GM21825 (cell line): ENCODE measurements around the gene VAV2.

Experiments
- ATAC-seq: cut with Tn5 transposase; IDR thresholded peaks from one replicate; pipeline ENCODE4 v1.9.1; 2021; ENCODE audit warnings: mild to moderate bottlenecking, moderate library complexity; ENCODE audit not compliant: unreplicated experiment

The VAV2 gene

DNA sequence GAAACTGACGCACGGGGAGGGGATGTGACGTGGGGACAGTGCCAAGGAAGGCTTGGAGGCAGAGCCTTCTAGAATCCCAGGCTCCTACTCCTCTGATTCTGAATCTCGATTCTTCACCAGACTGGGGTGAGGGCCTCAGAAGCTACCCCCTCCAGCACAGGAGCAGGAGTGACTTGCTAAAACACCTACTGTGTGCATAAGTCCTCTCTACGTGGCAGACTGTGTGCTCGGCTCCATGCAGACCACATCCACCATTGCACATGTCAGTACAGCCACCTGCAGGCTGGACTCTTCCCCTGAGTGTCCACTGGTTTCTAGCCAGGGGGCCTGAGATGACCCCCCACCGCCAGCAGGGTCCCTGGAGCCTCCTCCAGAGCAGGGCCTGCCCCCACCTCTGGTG, 182.8 kb downstream of the VAV2 start:
- ATAC-seq, result no peak

DNA sequence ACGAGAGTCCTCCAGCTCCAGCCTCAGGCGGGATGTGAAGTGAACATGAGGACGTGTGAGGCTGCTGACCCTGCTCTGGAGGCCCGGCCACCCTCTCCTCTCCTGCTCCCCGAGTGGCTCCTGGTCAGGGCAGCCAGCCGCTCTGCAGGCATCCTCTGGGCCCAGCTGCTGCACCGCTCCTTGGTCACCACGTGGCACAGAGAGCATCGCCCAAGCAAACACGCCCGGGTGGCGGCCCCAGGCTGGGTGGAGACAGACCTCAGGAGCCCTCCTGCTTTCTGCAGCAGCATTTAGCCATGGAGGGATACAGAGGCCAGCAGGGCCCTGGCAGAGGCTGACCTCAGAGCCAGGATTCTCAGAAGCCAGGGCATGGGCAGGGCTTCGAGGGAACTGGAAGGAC, 184.3 kb downstream of the VAV2 start:
- no peak for ATAC-seq

DNA sequence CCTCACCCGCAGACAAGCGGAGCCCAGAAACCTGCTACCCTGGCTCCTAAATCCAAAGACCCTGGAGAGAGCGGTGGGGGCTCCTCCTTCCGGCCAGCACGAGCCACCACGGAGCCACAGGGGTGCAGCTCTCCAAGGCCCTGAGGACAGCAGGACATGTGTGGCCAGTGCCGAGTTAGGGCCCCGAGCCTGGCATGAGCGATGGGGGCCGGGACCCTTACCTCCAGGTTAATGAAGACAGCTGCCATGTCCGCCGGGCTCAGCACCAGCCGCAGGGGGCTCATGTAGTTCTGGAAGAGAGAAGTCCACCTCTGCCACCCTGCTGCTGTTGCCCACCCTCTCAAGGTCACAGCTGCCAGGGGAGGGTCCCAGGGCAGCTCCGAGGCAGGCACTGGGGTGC, 185.1 kb downstream of the VAV2 start:
- ATAC-seq, result no peak

DNA sequence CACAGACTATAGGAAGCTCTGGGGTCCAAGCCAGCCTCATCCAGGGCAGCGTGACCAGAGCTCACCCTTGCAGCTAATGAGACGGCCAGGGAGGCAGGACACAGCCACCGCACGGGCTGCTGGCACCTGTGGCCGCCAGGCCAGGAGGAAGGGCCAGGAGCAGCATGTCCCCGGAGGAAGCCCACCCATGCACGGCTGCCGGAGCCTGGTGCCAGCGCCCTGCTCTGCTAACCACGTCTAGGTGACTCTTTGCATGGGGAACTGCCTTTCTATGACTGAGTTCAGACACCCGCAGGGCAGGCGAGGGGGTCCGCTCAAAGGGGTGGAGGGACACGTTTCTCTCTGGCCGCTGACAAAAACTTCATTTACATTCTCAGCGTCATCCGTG, 185.5 kb downstream of the VAV2 start:
- ATAC-seq, result no peak

DNA sequence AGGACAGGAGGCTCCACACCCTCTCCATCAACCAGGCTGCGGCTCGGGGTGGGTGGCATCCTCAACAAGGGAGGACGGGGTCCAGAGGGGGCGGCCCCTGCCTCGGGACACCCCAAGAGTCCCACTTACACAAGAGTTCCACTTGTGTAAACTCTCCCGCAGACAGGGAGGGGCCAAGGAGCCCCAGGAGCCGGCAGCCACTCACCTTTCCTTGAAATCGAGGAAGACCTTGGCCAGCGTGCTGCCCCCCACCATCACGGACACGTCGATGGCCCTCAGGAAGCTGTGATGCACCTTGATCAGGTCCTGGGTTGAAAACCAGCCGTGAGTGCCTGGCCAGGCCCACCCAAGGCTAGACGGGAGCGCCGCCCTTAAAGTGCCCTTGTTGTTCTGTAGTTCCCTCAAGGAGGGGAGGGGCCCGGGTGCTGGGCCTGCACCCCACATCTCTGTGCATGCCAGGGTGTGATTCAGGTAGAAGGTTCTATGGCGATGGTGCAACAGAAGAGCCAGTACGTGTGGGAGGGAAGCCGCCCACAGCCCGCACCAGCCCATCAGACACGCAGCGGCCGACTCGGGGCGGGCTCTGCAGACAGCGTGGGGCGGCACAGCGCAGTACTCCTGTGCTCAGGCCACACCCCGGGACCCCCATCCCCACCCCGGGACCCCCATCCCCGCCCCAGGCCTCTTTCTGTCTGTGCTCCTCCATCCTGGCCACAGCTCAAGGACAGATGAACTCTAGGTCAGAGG, 186.1 kb downstream of the VAV2 start:
- ATAC-seq, result no peak

DNA sequence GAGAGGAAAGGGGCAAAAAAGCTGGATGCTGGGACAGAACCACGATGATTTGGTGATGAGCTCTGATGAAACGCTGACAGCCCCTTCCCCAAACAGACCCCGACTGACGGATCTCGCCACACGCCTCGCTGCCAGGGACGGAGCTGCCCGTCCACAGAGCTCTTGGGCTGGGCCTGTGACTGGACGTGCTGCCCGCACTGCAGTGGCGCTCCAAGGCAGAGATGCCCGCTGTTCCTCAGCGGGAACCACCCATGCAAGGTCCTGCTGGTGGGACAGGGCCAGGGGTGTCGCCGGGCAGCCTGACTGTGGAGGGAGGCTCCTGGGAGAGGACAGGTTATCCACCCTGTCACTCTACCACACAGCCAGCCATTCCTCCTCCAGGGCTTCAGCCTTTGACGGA, 187.9 kb downstream of the VAV2 start:
- ATAC-seq, result no peak

DNA sequence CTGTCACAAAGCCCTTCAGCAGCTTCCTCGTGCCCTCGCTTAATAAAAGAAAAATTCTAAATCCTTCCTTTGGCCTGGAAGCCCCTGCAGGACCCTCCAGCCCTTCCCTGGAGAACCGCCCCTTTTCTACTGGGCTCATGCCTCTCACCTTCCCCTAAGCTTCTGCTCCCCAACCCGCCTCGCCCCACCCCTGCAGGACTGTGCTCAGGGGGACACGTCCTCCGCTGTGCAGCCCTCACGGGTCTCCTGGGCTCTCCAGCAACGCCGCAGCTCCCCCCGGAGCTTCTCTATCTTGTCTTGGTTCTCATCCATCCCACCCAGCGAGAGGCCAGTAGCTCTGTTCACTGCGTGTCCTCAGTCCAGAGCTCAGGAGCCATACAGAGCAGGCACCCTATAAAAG, 188.4 kb downstream of the VAV2 start:
- no peak for ATAC-seq

DNA sequence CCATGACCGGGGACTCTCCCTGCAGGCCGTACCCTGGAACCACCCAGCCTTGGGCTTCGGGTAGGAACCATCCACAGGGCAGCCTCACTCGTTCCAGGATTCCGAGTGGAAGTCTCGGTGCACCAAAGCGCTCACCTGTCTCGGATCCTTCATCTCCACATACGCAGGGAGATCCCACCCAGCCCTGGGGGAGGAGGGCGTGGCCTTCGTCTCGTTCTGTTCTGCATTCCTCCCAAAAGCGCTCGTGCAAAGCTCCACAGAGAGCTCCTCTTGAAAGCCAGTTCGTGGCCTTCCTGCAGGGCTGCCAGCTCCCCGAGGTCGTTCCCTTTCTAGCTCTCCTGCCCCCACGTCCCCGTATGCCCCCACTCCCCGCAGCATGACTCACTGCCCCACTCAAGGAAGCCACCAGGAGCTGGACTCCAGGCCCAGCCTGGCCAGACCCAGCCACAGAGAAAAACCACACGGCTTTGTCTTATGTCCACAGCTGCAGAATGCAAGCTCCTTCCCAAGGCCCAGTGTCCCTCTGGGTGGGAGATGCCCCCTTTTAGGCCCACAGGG, 189.0 kb downstream of the VAV2 start:
- no peak for ATAC-seq

GRCh38 chr9:133801739-133802138, 190.4 kb downstream of the VAV2 start:
- ATAC-seq, result no peak

GRCh38 chr9:133800266-133800665, 191.9 kb downstream of the VAV2 start:
- ATAC-seq, result no peak

GRCh38 chr9:133799716-133800115, 192.4 kb downstream of the VAV2 start:
- ATAC-seq, result no peak

DNA sequence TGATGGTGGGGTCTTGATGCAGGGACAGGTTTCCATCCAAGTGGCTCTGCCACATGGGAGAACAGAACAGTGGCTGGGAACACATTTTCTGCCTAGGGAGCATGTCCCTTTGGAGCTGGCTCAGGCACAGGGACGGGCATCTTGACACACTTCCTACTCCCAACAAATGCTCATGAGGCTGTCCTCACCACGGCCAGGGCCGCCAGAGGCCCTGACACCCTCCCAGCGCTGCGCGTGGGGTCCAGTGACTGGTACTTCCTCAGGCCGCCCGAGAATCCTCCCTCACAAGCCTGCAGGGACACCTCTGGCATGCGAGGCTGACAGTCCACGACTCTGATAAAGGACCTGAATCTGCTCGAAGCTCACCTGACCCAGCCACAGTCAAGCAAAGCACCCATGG, 193.0 kb downstream of the VAV2 start:
- ATAC-seq, result no peak

- ATAC-seq, result no peak
Measured at GRCh38 chr9:133798160-133798559, 194.0 kb downstream of the VAV2 start.

DNA sequence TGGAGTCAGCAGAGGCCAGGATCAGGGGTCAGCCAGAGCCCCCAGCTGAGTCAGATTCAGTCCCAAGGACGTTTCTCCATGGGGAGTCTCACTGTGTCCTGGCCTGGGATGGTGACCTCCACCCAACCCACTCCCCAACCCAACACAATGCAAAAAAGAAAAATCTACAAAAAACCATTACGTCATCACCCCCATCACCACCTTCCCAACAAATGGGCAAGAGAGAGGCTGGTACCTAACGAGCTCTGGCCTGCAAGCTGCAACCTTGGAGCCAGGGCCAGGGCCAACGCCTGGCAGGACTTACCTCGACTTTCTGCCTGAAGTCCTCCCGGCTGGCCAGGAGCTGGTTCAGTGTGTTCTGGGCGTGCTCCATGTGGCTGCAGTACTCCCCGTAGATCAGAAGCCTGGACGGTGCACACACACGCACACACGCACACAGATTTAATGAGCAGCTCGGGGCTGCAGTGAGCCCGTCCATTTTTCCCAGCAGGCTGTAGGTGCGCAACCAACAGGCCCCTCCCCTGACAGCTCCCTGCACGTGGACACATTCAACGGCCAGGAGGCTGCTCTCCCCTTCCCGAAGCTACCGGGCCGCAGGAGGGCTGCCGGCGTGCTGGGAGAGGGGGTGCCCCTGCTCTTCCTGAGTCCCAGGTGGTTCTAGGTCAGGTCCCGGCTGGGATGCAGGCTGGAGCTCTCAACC, 194.6 kb downstream of the VAV2 start:
- no peak for ATAC-seq

DNA sequence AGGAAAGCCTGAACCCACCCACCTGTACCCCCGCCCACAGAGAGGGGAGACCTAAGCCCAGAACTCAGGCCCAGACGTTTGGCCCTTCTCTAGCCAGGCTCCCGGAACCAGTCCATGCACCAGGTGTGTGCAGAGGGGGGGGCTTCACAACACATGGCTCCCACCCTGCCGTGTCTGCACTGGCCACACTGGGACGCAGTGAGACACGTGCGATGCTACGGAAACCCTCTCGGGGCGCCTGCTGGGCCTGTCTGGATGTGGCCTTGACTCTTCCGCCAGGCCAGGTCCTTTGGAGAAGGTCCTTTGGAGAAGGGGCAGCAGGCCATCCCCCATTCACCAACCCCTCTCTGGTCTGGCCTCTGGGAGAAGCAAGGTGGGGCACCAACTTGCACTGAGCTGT, 195.6 kb downstream of the VAV2 start:
- no peak for ATAC-seq

DNA sequence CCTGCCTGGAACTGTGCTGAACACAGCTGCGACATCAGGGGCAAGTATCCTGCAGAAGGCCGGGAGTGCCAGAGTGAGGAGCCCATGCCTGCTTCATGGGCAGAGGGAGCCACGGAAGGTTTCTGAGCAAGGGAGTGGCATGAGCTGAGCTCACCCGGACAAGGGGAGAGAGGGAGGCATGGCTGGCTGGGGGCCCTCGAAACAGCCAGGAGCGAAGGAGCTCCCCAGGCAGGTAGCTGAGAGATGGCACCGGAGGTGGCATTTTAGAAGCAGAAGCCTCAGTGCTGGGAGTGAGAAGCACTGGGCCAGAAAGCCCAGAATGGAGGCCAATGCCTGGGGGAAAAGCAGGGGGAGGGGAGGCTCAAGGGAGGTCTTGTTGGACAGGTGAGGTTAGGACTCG, 197.1 kb downstream of the VAV2 start:
- no peak for ATAC-seq

DNA sequence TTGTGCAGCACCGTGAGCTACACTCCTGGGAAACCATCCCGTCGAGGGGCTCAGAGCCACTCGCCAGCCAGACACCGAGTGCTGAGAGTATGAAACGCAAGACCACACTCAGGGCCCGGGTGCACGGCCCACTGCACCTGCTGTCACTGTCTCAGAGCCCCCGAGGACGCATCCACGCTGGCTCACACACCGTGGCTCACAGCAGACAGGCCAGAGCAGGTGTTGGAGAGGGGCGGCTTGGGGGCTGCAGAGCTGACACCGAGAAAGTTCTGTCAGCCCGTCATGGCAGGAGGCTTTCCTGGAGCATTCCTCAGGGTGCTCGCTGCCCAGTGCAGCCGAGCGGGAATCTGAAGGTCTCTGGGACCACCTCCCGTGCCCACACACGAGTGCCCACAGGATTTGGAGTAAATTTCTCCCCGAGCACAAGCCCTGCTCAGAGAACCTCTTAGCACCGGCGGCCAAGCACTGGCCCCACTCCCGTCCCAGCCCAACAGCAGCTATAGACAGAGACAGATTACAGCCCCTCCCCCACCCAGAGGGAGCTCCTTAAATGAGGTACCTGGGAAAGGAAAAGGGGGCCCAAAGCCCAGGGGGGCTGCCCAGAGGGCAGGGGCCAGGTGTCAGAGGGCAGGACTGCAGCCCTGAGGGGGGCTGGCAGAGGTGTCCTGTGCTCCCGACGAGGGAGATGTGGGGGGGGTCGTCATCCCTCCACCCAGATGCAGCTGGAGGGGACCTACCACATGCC, 197.9 kb downstream of the VAV2 start:
- ATAC-seq, result no peak

GRCh38 chr9:133793471-133793870, 198.7 kb downstream of the VAV2 start:
- ATAC-seq, result no peak

GRCh38 chr9:133792721-133793470, 199.2 kb downstream of the VAV2 start:
- ATAC-seq, result no peak

- ATAC-seq, result no peak
Measured at GRCh38 chr9:133791735-133792649, 200.1 kb downstream of the VAV2 start.
